Peyer's patch (tissue), 4 donors: Measurements from ENCODE around the gene PRSS33.

Experiments used
- POLR2A ChIP-seq, 2 donors: fragments of 450-650 bp; IDR thresholded peaks; one replicate each; pipeline ENCODE4 v1.5.1; 2017; ENCODE audit warnings: antibody characterized with exemption in 2 of 2, mild to moderate bottlenecking in 2 of 2, moderate library complexity in 2 of 2
- TF ChIP-seq, protein P1 (sequence below), 6 experiments: fragments of 450-650 bp in 4 of 6; fragments of 200-600 bp in 2 of 6; sonication (generic) in 1 of 6; IDR thresholded peaks; one replicate each; pipeline ENCODE4 v1.5.1; 2017 to 2019; ENCODE audit warnings: antibody characterized with exemption in 6 of 6, mild to moderate bottlenecking in 3 of 6, moderate library complexity in 1 of 6

DNA sequence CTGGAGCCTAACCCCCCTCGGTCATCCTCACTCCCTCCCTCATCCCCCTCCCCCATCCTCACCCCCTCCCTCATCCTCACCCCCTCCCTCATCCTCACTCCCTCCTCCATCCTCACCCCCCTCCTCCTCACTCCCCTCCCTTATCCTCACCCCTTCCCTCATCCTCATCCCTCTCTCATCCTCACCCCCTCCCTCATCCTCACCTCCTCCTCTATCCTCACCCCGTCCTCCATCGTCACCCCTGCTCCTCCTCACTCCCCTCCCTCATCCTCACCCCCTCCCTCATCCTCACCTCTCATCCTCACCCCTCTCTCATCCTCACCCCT, 571 bp downstream of the PRSS33 start:
- no peak for TF ChIP-seq POLR2A (IDR thresholded peaks at IDR 0.05)
- TF ChIP-seq, protein P1, sequence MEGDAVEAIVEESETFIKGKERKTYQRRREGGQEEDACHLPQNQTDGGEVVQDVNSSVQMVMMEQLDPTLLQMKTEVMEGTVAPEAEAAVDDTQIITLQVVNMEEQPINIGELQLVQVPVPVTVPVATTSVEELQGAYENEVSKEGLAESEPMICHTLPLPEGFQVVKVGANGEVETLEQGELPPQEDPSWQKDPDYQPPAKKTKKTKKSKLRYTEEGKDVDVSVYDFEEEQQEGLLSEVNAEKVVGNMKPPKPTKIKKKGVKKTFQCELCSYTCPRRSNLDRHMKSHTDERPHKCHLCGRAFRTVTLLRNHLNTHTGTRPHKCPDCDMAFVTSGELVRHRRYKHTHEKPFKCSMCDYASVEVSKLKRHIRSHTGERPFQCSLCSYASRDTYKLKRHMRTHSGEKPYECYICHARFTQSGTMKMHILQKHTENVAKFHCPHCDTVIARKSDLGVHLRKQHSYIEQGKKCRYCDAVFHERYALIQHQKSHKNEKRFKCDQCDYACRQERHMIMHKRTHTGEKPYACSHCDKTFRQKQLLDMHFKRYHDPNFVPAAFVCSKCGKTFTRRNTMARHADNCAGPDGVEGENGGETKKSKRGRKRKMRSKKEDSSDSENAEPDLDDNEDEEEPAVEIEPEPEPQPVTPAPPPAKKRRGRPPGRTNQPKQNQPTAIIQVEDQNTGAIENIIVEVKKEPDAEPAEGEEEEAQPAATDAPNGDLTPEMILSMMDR (IDR thresholded peaks at IDR 0.05) = no peak
